ENCODE results near the gene PPP1R27. TPM values are rescaled to one million over a fixed set of nuclear protein-coding genes. Genes with fewer than 3 reads are reported as not detected.

The PPP1R27 gene
- total and polyA plus RNA-seq, 9 of the 15 experiments (the other 6 are each of a cell fraction or from before 2014, with no cell fraction given), result 0.29 to 6.9 (median 1.5) TPM; not detected in 2

GRCh38 chr17:81807210-81807719 lies 27.6 kb downstream of the PPP1R27 start:
- TF ChIP-seq FIP1L1 (IDR thresholded peaks at IDR 0.05; ENCODE audit: low read depth, low read length, poor library complexity, severe bottlenecking), result no peak
- peak; percentile 1; the same call in 1 of the 2 replicates for TF ChIP-seq ZBTB7A (IDR thresholded peaks at IDR 0.05; ENCODE audit: borderline replicate concordance, control insufficient read depth, low read depth, low read length)
- TF ChIP-seq TFAP4 (CRISPR knock-in tag; IDR thresholded peaks at IDR 0.05; ENCODE audit: borderline replicate concordance), result 0 out of 2 replicates have a peak, but pooled peaks have one; percentile 8
- peak; percentile 58; the same call in 1 of the 2 replicates for TF ChIP-seq PKNOX1 (IDR thresholded peaks at IDR 0.05)
- TF ChIP-seq ATF1 (CRISPR knock-in tag; IDR thresholded peaks at IDR 0.05), result no peak
- peak; percentile 37; the same call in 1 of the 2 replicates for TF ChIP-seq ATF1 (tag; IDR thresholded peaks at IDR 0.05)
- TF ChIP-seq NR0B1 (IDR thresholded peaks at IDR 0.05; ENCODE audit: partially characterized antibody), result no peak
- no peaks in the 10 kb centered on the region for H3K9me3 ChIP-seq (replicated peaks; ENCODE audit: control insufficient read depth, insufficient read depth, low read depth, low read length)
- DNase-seq (ENCODE audit: extremely low read depth in 1 of 4, low spot score in 3 of 4) (no peak), ATAC-seq (peak; percentile 63), FAIRE-seq (no peak)
- H3K9me1 ChIP-seq (ENCODE audit: control insufficient read depth, insufficient read depth, low read length), result no peaks in the 10 kb centered on the region
- in situ Hi-C loops (cut with MboI), result loop anchor here (5.0 kb wide), 1 partner anchor 70 kb away; no protein-coding TSS in a partner anchor
- peaks cover 0 to 86% of the 10 kb centered on the region in 2 experiments; a peak in 3 of 5 replicates for H3K4me1 ChIP-seq (replicated peaks in 1 of 2; ENCODE audit: control insufficient read depth in 2 of 2, insufficient read depth in 2 of 2, low read length in 2 of 2)
- ChIA-PET CTCF (ENCODE audit: low intra/inter-chr PET ratio) (no interaction called here), POLR2A (interaction anchor here (0.5 to 1.8 kb wide), 7 partner anchors 8 to 244 kb away, joined by 3 to 6 read pairs (median 3); partner anchors contain the start of gene P4HB)
- H3K27ac ChIP-seq (ENCODE audit: extremely low read depth, low read depth, low read length), result no peak overlapping the region
- no peak overlapping the region for H3K4me2 ChIP-seq (ENCODE audit: insufficient read depth, low read length)
- H4K20me1 ChIP-seq (replicated peaks; ENCODE audit: control insufficient read depth, insufficient read depth, low read length), result peaks cover 14% of the 10 kb centered on the region
- H3K9ac ChIP-seq (ENCODE audit: insufficient read depth in 1 of 2, low read depth in 2 of 2, low read length in 2 of 2), result peak overlapping the region in 1 of 2 experiments; percentile 79; a peak in 2 of 4 replicates
- intact Hi-C loops (cut with micrococcal nuclease), result no loop called here
- no peaks in the 10 kb centered on the region for H3K79me2 ChIP-seq (ENCODE audit: control insufficient read depth, insufficient read depth, low read length)
- no peak overlapping the region for H2AFZ ChIP-seq (ENCODE audit: low read depth, low read length)
- 4% methylated on average over 17 of the region's 18 CpGs for WGBS (ENCODE audit: insufficient coverage, low coverage, missing lambda C conversion rate)
- H3K36me3 ChIP-seq (ENCODE audit: control insufficient read depth, insufficient read depth, low read length), result no peaks in the 10 kb centered on the region
- peaks cover 25 to 82% of the 10 kb centered on the region in 2 experiments; a peak in 4 of 5 replicates for H3K27me3 ChIP-seq (ENCODE audit: control insufficient read depth in 2 of 2, insufficient read depth in 2 of 2, low read length in 2 of 2)
- no TSS peak for BruUV-seq (replicated peaks)
- H3K4me3 ChIP-seq, result no peak overlapping the region
